HG03064 (cell line): ENCODE measurements around the gene MARCHF7.
"Not testable (repeated sequence)": the region's sequence is repeated elsewhere in the genome, so short reads cannot be mapped to it uniquely, and the experiment has no call there.

Source experiments
- ATAC-seq: cut with Tn5 transposase; IDR thresholded peaks from one replicate; pipeline ENCODE4 v1.9.1; 2021; ENCODE audit warnings: low read depth; ENCODE audit not compliant: unreplicated experiment

MARCHF7 gene, protein sequence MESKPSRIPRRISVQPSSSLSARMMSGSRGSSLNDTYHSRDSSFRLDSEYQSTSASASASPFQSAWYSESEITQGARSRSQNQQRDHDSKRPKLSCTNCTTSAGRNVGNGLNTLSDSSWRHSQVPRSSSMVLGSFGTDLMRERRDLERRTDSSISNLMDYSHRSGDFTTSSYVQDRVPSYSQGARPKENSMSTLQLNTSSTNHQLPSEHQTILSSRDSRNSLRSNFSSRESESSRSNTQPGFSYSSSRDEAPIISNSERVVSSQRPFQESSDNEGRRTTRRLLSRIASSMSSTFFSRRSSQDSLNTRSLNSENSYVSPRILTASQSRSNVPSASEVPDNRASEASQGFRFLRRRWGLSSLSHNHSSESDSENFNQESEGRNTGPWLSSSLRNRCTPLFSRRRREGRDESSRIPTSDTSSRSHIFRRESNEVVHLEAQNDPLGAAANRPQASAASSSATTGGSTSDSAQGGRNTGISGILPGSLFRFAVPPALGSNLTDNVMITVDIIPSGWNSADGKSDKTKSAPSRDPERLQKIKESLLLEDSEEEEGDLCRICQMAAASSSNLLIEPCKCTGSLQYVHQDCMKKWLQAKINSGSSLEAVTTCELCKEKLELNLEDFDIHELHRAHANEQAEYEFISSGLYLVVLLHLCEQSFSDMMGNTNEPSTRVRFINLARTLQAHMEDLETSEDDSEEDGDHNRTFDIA

DNA sequence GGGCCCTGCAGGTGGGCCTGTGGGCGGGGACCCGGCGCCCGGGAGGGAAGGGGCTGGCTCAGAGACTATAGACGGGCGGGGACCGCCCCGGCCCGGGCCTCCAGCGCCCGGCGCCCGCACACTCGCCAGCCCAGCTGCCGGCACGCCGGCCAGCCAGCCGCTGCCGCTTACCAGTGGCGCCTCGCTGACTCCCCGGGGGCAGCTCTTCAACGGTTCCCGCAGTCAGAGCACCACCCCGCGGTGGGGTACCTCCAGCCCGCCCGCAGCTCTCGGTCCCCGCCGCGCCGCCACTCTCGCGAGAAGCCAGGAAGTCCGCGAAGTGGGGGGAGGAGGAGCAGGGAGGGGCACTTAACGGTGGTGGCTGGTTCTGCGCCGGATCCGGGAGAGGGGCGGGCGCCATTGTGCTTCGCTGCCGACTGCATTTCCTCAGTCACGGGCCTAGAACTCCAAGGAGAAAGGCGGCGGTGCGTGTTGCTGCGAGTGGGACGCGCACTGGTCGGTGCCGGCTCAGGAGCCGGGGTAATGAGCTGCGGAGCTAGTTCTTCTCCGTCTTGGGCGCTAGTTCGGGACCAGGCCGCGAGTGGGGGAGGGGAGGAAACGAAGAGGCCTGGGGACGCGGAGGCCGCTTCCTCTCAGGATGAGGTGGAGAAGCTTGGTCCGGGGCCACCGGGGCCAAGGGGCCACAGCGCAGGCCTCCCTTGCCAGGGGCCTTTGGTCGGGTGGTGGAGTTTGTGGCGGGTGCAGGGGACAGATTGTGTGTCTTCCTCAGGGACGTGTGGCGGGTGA, at the start of gene MARCHF7:
MARCHF7 (plus strand) TSS at position 364 of the 786 bp plus-strand sequence. CDS start 16,517 bp downstream, outside the sequence.
- peak; percentile 92 for ATAC-seq

DNA sequence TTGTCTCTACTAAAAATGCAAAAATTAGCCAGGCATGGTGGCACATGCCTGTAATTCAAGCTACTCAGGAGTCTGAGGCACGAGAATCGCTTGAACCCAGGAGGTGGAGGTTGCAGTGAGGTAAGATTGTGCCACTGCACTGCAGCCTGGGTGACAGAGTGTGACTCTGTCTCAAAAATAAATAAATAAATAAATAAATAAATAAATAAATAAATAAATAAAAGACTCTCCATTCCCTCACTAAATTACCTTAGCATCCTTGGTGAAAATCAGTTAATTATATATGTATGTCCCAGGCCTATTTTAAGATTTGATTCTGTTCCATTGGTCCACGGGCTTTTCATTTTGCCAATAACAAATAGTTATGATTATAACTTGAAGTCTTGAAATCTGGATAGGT, 44.9 kb upstream of the MARCHF7 start:
- not testable (repeated sequence) for ATAC-seq

DNA sequence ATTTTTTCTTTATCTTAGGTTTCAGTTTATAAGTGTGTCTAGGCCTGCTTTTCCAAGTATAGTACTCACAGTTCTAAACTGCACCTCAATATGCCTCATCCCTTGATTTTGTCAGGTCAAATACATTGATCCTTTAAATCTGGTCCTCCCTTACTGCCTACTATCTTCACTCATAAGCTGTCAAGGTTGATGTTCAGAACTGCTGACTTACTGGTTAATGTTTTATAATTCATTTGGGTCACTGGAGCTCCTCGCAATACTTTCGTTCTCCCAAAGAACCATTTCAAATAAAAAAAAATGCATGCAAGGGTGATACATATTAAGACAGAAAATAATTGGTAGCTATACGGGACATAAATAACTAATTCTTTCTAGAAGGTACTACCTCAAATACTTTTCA, 41.3 kb upstream of the MARCHF7 start:
- ATAC-seq, result no peak

DNA sequence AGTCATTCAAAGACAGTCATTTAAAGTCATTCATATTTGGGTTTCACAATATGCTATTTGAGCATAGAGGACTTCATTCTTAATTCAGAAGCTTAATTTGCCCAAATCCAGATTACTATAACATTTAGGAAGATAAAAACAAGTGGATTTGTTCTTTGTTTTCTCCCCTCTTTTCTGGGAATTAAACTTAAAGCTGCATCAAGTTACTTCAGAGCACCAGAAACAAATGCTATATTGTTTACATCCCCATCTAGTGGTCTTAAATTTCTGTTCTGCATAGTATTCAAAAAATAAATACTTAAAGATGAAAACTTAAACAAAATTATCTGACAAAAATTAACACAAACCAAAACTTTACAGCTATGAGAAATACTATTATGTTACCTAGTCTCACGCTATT, 34.7 kb upstream of the MARCHF7 start:
- no peak for ATAC-seq

DNA sequence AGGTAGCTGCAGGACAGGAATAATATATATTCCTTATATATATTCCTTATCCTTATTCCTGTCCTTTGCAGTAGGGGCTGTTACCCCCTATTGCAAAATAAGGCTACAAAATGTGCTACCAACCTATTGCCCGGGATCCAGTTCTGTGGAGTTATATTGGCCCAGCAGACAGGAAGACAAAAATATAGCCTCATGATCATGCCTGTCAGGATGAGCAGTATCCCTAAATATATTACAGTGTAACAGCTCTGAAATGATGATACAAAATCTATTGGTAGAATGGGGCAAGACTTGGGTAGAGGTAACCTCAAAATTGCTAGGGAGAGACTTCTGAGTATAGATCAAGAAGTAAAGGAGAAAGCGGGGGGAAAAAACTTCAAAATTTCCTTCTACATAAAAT, 31.6 kb upstream of the MARCHF7 start:
- no peak for ATAC-seq

DNA sequence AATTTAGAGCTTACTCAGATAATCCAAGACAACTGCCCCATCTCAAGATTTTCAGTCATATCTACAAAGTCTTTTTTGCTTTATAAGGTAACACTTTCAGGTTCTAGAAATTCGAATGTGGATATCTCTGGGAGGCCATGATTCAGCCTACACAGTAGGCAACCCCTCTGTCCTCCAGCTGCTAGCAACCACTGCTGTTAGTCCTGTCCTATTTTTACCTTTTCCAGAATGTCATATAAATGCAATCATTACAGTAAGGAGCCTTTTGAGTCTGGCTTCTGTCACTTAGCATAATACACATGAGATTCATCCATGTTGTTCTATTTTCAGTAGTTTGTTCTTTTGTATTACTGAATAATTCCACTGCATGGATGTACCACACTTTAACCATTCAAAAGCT, 28.5 kb upstream of the MARCHF7 start:
- no peak for ATAC-seq

DNA sequence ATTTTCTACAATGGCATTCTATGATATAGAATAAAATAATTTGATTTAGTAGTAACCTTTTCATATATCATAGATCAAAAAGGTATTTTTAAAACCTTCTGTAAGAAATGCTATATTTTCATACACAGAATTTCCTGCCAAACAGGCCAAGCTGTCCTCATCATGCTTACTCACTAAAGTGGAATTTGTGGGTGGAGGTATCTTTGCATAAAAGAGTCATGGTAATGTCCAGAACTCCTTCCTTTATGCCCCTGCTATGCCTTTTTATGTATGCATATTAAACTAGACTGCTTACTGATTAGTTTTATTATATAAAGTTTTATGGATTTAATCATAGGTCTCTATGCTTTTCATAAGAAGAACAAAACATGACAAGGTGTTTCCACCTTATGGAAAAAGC, 27.5 kb upstream of the MARCHF7 start:
- no peak for ATAC-seq

DNA sequence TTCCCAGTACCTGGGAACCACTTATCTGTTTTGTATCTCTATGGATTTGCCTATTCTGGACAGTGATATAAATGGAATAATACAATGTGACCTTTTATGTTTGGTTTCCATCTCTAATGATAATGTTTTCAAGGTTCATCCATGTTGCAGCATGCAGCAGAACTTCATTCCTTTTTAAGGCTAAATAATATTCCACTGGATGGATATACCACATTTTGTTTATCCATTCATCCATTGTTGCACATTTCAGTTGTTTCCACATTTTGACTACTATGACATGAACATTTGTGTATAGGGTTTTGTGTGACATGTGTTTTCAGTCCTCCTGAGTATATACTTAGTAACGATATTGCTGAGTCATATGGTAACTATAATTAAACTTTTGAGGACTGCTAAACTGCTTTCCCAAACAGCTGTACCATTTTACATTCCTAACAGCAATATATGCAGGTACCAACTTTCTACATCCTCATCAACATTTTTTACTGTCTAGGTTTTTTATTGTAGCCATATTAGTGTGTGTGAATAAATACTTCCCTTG, 17.7 kb upstream of the MARCHF7 start:
- no peak for ATAC-seq

DNA sequence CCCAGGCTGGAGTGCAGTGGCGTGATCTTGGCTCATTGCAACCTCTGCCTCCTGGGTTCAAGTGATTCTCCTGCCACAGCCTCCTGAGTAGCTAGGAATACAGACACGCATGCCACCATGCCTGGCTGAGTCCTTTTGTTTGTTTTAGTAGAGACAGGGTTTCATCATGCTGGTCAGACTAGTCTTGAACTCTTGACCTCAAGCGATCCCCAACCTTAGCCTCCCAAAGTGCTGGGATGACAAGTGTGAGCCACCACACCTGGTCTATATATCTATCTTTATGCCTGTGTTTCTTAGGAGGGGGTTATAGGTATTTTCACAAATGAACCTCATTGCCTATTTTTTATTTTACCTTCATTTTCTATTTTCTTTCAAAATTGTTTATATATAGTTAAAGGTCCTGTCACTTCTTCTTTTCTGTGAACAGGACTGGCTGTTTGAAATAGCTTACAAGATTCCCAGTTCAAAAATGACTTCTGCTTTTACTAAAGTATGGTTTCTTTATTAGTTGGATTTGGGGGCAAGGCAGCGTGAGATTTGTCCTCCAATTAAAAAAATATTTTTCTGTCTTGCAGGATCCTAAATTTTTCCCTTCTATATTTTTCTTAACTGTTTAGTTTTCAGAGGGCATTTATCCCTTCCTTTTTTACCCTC, 16.4 kb upstream of the MARCHF7 start:
- no peak for ATAC-seq

DNA sequence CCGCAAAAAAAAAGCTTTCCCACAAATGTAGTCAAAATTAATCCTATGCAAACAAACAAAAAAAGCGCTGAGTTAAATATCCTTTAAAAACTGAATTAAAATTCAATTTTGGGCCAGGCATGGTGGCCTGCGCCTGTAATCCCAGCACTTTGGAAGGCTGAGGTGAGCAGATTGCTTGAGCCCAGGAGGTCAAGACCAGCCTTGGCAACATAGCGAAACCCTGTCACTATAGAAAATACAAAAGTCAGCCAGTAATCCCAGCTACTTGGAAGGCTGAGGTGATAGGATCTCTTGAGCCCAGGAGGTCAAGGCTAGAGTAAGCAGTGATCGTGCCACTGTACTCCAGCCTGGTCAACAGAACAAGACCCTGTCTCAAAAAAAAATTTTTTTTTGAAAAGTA, 8.8 kb upstream of the MARCHF7 start:
- no peak for ATAC-seq

DNA sequence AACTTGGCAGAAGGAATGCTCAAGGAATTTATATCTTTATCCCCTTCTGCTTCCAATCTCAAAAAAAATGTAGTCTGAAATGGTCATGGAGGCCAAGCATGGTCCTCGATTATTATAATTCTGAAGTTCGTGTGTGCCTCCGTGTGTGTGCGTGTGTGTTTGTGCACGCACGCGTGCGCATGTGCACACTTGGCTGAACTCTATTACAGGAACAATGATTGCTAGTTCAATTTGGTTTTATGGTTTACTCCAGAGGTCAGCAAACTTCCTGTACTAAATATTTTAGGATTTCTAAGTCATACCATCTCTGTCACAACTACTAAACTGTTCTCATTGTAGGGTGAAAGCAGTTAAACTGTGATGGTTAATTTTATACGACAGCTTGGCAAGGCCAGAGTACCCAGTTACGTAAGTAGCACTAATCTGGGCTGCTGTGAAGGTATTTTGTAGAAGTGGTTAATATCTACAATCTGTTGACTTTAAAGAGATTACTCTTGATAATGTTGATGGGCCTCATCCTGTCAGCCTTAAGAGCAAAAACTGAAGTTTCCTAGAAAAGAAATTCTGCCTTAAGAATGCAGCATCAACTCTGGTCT, 5.8 kb upstream of the MARCHF7 start:
- no peak for ATAC-seq

DNA sequence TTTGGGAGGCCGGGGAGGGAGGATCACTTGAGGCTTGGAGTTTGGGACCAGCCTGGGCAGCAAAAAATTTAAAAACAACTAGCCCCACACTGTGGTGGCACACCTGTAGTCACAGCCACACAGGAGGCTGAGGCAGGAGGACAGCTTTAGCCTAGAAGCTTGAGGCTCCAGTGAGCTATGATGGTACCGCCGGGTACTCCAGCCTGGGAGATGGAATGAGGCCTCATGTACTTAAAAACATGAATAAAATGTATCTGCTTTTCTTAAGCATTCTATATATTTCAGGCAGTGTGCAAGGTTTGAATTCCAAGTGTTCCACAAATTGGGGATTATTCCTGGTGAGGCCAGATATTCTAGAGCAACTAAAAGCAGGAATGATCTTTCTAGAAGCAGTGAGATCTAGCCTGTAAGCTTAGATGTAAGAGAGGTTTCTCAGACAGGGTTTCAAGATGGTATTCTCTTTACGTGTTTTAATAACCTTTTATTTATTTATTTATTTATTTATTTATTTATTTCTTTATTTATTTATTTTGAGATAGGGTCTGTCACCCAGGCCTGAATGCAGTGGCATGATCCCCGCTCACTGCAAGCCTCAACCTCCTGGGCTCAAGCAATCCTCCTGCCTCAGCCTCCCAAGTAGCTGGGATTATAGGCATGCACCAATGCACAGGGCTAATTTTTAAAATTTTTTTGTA, 4.1 kb upstream of the MARCHF7 start:
- no peak for ATAC-seq

DNA sequence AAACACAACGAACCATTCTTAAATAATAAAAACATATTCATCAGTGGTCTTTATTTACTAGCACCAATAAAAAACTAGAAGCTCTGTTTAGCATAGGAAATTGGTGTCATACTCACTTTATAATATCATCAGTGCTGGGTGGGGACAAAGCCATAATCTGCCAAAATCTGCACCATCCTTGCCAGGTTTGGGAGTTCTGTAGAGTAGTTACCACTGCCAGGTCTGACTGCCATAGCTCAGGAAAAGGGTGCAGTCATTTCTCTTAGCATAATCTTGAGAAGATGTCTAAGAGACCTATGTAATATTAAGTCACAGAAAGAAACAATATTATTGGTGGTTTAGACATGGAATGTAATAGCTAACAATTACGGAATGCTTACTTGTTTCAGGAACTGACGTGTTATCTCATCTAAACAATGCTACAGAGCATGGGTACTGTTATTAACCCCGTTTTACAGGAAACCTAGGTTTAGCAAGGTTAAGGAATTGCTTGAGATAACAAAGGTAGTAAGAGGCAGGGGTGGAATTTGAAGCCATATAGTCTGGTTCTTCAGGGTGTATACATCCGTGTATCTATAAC, 1.6 kb upstream of the MARCHF7 start:
- ATAC-seq, result no peak

DNA sequence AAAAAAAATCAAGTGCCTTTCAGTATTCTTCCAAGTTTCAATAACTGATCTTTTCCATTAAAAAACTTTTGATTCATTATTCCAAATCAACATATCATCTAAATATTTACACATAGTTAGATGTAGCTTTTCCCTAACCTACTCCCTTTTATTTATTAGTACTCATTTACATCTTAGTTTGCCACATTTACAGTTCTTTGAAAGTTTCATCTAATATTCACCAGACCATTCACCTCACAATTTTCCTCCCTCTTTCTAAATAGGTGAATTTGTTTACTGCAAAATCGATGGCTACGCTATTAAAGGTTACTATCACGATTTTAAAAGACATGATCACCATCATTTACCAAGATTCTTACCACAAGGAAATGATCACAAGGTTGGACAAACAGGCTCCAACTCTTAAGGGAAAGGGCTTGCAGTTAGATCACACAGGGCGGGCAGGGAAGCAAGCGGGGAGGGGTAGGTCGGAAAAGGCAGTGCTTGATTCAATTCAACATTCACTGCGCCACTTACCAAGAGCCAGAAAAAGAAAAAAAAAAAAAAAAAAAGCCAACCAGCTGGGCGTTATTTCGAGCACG, 654 bp upstream of the MARCHF7 start:
- ATAC-seq, result no peak

DNA sequence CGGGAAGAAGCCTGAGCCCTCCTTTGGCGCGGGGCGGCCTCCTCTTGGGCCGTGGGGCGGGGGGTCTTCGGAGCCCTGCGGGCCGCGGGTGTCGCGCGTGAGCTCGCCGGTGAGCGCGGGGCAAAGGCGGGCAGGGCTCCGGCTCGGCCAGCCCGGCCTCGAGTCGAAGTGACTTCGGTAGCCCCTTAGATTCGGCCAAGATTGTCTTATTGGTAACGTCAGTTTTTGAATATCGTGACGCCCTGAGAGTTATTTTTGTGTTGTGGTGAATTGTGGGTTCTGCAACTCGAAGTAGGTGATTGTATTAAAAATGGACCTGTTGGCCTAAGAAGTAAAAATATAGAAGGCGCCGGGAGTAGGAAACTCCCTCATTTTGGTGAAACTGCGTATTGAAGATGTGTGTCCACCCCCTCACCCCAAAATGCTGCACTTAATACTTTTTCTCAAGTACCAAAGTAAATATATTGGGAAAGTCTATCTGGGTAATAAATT, 669 bp downstream of the MARCHF7 start:
- no peak for ATAC-seq

DNA sequence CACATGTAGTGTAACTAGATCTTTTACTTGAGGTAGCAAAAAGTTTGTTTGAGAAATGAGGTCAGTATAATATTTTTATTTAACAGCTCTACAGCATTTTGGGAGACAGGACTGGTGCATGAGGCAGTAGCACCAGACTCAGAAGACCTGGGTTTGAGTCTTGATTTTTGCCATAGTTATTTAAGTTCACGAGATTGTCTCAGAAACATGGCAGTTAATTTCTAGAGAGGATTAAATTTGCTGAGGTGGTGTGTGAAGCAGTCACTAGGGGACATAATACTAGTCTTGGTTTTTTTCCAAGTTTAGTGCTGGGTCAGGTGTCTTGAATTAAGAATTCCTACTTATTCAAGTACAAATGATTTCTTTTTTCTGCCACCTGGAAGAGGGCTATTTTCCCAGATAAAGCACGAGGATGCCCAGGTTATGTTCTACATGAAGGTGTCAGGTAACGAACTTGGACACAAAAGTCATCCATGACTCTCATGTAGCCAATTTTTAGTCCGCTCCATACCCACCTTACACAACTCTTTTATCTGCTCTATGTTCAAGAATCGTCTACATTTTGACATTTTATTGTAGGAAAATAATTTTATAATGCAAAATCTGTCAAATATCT, 1.4 kb downstream of the MARCHF7 start:
- no peak for ATAC-seq

DNA sequence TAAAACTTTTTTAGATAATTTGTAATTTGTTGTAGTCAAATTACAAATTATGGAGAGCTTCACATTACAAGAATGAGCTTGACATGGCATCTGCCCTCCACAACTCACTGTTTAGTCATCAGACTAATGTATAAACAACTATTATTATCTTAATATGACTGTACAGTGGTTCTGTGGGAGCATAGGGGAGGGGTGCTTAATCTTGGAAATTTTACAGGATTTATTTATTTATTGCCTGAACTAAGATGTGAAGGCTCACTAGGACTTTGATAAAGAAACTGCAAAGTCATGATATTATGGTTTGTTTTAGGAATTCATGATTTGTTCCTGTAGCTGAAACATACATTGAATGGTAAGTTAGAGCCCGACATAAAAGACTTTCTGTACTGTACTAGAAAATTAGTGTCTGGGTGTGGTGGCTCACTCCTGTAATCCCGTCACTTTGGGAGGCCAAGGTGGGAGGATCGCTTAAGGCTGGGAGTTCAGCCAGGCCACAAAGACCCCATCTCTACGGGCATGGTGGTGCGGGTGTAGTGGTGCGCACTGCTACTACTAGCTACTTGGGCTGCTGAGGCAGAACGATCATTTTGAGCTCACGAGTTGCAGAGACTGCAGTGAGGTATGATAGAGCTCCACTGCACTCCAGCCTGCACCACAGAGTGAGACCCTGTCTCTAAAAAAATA, 2.1 kb downstream of the MARCHF7 start:
- ATAC-seq, result no peak

DNA sequence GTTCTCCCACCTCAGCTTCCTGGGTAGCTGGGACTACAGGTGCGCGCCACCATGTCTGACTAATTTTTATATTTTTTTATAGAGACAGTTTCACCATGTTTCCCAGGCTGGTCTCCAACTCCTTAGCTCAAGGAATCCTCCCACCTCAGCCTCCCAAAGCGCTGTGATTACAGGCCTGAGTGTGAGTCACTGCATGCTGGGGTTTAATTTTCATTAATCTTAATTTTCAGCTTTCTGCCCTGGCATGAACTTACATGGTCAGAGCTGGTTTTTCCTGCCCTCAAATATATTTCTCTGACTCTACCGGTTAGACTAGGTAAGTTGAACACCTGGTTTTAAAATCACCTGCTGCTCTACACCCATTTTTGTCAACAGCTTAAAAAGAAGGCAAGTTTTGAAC, 3.1 kb downstream of the MARCHF7 start:
- ATAC-seq, result no peak
